ENCODE data around the gene MYB. TPM values are rescaled to one million over a fixed set of nuclear protein-coding genes. Genes with fewer than 3 reads are reported as not detected.

Gene MYB
- total and polyA plus RNA-seq, 2 experiments from 2014 or later: 0.21 to 0.51 TPM

DNA sequence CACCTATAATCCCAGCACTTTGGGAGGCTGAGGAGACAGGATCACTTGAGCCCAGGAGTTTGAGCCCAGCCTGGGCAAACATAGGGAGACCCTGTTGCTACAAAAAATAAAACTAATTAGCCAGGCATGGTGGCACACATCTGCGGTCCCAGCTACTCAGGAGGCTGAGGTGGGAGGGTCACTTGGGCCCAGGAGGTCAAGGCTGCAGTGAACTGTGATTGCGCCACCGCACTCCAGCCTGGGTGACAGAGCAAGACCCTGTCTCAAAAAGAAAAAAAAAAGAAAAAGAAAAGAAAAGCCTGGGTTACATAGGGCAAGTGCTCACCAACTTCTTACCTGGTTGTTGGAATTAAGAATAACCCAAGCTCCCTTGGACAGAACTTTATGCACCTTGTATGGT, 14.6 kb upstream of the MYB start:
- Histone ChIP-seq H3K27me3 (no peaks in the 10 kb centered on the region), H3K27ac (no peak overlapping the region), H3K4me3 (no peak overlapping the region), H3K36me3 (no peaks in the 10 kb centered on the region), H3K9me3 (ENCODE audit: low read depth) (no peaks in the 10 kb centered on the region), H3K4me1 (ENCODE audit: low read depth) (no peaks in the 10 kb centered on the region)
- no peak for DNase-seq (ENCODE audit: low read depth in 1 of 2, low spot score in 1 of 2)
- TF ChIP-seq CTCF (IDR thresholded peaks at IDR 0.05; ENCODE audit: low read depth, low read length): no peak

- no peak for TF ChIP-seq CTCF (IDR thresholded peaks at IDR 0.05; ENCODE audit: low read depth, low read length)
- no peak overlapping the region for H3K4me3 ChIP-seq
- no peaks in the 10 kb centered on the region for H3K9me3 ChIP-seq (ENCODE audit: low read depth)
- no peak for DNase-seq (ENCODE audit: low read depth in 1 of 2, low spot score in 1 of 2)
- H3K36me3 ChIP-seq: no peaks in the 10 kb centered on the region
- no peaks in the 10 kb centered on the region for H3K4me1 ChIP-seq (ENCODE audit: low read depth)
- H3K27me3 ChIP-seq: no peaks in the 10 kb centered on the region
- H3K27ac ChIP-seq: no peak overlapping the region
Observed at GRCh38 chr6:135167617-135168016, 13.5 kb upstream of the MYB start.

- Histone ChIP-seq H3K27ac (no peak overlapping the region), H3K9me3 (ENCODE audit: low read depth) (no peaks in the 10 kb centered on the region), H3K4me1 (ENCODE audit: low read depth) (no peaks in the 10 kb centered on the region), H3K36me3 (no peaks in the 10 kb centered on the region), H3K4me3 (no peak overlapping the region), H3K27me3 (no peaks in the 10 kb centered on the region)
- TF ChIP-seq CTCF (IDR thresholded peaks at IDR 0.05; ENCODE audit: low read depth, low read length): no peak
- DNase-seq (ENCODE audit: low read depth in 1 of 2, low spot score in 1 of 2): no peak
Observed at GRCh38 chr6:135168766-135169165, 12.3 kb upstream of the MYB start.

DNA sequence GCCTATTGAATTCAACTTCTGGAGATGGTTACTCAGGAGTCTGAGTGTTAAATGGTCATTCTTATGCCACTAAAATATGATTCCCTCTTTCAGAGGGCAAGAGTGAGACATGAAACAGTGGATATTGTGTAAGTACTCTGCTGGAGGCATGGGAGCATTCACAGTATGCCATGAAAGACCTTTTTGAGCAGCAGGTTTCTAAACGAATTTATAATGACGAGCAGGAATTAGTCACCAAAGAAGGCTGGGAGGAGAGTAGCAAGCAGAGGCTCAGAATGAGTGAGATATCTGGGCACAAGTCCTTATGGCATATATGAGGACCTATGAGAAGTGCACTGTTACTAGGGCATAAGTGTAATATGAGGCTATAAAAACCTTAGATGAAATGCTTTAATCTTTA, 10.9 kb upstream of the MYB start:
- Histone ChIP-seq H3K27me3 (no peaks in the 10 kb centered on the region), H3K9me3 (ENCODE audit: low read depth) (no peaks in the 10 kb centered on the region), H3K4me3 (no peak overlapping the region), H3K27ac (no peak overlapping the region), H3K36me3 (no peaks in the 10 kb centered on the region), H3K4me1 (ENCODE audit: low read depth) (no peaks in the 10 kb centered on the region)
- no peak for DNase-seq (ENCODE audit: low read depth in 1 of 2, low spot score in 1 of 2)
- no peak for TF ChIP-seq CTCF (IDR thresholded peaks at IDR 0.05; ENCODE audit: low read depth, low read length)

DNA sequence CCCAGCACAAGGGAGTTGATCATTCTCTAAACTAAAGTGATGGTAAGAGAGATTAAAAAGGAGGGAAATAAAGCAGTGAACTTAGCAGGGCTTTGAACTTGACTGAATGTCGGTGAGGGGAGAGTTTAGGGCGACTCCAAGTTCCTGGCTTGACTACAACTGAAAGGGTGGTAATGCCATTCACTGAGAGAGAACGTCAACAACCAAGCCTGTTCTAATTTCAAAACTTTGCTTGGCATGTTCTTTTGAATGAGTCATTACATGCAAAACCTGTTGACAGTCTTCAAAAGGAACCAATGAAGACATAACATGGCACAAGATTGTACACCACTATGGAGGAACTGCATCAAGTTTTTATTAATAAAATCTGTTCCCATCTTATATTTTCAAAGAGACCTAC, 10.3 kb upstream of the MYB start:
- H3K4me3 ChIP-seq: no peak overlapping the region
- TF ChIP-seq CTCF (IDR thresholded peaks at IDR 0.05; ENCODE audit: low read depth, low read length): no peak
- no peak overlapping the region for H3K27ac ChIP-seq
- no peak for DNase-seq (ENCODE audit: low read depth in 1 of 2, low spot score in 1 of 2)
- H3K27me3 ChIP-seq: no peaks in the 10 kb centered on the region
- no peaks in the 10 kb centered on the region for H3K4me1 ChIP-seq (ENCODE audit: low read depth)
- no peaks in the 10 kb centered on the region for H3K36me3 ChIP-seq
- H3K9me3 ChIP-seq (ENCODE audit: low read depth): no peaks in the 10 kb centered on the region
